Epithelial cell of prostate (primary cell): ENCODE data around the gene PAX5.

ENCODE experiments used
- DNase-seq: peaks from one replicate; pipeline ENCODE4 v3.0.0-alpha.2; 2011; ENCODE audit warnings: low read depth, low spot score
- H3K27ac ChIP-seq: fragments of 450-650 bp; 2 replicates; pipeline ENCODE4 v1.5.1; 2017; ENCODE audit warnings: mild to moderate bottlenecking

The PAX5 gene

GRCh38 chr9:37026113-37026930, 7.7 kb downstream of the PAX5 start:
- no peak for DNase-seq
- no peak overlapping the region for H3K27ac ChIP-seq

DNA sequence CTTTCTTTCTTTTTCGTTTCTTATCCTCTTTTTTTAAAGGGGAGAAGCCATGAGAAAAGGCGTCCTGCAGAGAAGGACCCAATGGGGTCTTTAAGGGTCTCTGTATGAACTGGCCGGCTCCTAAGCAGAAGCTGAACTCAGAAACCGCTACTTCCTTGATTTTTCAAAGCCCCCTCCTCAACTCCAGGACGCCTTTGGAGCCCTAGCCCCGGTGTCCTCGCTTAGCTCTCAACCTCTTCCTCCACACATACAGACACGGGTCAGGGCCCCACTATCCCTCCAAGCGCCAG, 8.3 kb downstream of the PAX5 start:
- H3K27ac ChIP-seq: no peak overlapping the region
- DNase-seq: no peak

DNA sequence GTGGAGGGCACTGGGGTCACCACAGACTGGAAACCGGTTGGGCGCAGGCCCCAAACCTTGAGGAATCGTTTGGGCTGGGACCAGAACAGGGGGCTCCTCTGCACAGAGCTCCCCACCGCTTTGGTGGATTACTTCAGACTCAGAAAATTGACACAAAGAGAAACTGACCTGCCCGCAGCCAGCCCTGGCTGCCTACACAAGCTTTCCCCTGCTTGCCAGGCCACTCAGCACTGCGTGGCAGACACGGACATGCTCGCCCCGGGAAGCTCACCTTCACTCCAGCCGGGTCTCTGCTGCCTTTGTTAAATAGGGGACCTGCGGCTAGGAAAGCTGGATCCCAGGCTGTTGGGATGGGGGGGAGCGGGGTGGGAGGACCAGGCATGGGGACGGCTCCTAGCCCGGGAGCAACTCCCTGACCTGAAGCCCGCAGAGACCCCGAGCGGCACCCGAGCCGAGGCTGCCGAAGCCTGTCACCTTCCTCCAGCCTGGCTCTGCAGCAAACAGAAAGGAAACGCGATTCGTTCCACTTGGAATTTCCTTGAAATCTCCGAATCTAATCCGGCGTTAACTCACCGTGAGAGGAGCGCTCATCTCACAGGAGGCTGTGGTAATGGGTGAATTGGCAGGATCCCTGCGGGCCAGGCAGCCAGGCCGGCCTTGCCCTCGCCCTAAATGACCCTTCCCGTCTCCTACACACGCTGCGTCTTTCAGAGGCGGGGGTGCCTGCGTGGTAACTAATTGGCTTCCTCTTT, 8.8 kb downstream of the PAX5 start:
- no peak overlapping the region for H3K27ac ChIP-seq
- DNase-seq: no peak

- no peak overlapping the region for H3K27ac ChIP-seq
- no peak for DNase-seq
These were observed 16.5 kb downstream of the PAX5 start for GRCh38 chr9:37017546-37017945.

- DNase-seq: no peak
- H3K27ac ChIP-seq: no peak overlapping the region
These were observed 22.5 kb downstream of the PAX5 start for GRCh38 chr9:37011530-37011929.

DNA sequence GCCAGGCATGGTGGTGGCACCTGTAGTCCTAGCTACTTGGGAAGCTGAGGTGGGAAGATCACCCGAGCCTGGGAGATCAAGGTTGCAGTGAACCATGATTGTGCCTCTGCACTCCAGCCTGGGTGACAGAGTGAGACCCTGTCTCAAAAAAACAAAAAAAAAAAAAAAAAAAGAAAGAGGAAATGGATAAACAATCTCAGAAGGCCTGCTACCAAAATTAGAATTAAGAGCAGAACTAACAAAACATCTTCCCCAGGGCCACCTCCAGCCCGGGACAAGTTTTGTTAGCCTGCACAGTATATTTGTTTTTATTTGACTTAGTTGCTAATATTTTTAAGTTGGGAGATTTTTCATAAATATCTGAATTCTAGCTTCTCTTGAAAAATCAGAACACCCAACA, 23.1 kb downstream of the PAX5 start:
- no peak overlapping the region for H3K27ac ChIP-seq
- DNase-seq: no peak

- no peak overlapping the region for H3K27ac ChIP-seq
- no peak for DNase-seq
These were observed 23.9 kb downstream of the PAX5 start for GRCh38 chr9:37010180-37010579.

GRCh38 chr9:37007295-37007694, 26.8 kb downstream of the PAX5 start:
- H3K27ac ChIP-seq: no peak overlapping the region

DNA sequence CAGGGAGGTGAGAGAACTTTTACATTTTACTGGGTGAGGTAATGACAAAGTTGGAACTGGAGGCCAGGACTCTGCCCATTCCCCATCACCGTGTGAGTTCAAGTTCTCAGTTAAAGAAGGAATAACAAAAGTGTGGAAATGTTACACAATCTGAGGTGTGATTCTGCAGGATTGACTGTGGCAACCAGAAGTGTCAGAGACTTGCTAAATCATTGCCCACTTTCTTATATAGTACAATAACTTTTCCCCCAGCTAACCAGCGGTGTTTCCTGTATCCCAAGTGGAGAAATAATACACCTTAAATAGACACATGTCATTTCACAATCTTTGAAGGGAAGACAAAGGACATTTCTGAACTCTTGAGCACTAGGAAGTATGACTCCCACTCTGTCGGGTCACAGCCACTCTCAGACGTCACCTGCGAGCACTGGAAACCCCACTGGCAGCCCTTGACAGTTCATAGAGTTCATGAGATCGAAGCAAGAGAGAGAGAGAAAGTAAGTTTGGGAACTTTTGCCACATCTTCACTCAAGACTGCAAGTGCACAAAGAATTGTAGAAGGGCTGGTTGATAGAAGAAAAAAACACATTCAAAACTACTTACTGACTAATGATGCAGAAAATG, 28.4 kb downstream of the PAX5 start:
- no peak overlapping the region for H3K27ac ChIP-seq
- DNase-seq: no peak

More at GRCh38 chr9:37007295-37007694, 26.8 kb downstream of the PAX5 start:
- no peak for DNase-seq

GRCh38 chr9:37004424-37004935, 29.6 kb downstream of the PAX5 start:
- no peak for DNase-seq
- H3K27ac ChIP-seq: no peak overlapping the region

GRCh38 chr9:37002413-37003217, 31.5 kb downstream of the PAX5 start:
- no peak for DNase-seq
- no peak overlapping the region for H3K27ac ChIP-seq

GRCh38 chr9:37002036-37002412, 32.0 kb downstream of the PAX5 start:
- no peak for DNase-seq
- no peak overlapping the region for H3K27ac ChIP-seq

- no peak overlapping the region for H3K27ac ChIP-seq
These were observed 32.6 kb downstream of the PAX5 start for GRCh38 chr9:37001459-37001858.

DNA sequence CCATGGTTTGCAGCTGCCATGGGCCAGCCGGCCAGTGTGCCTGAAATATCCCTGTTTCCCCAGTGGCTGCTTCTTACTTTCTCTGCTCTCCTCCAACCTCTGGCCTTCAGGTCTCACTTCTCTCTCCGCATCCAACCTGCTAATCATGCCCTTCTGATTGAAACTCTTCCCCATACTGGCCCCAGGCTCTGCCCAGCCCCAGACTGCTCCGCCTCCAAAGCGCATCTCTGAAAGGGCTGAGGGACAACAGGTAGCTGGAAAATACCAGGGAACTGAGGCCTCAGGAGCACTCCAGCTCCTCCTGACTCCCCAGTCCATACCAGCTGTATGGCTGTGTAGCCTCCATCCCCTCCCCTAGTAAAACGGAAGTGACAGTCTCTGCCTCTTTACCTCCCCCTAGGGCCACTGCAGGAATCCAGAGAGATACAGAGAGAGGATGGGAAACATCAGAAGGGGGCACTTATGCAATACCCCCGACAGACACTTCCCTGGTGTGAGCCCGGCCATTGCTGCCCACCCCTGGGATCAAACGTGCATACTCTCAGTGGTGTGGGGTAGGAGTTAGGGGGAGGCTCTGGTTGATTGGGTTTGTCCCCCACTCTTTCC, 34.2 kb downstream of the PAX5 start:
- no peak overlapping the region for H3K27ac ChIP-seq
- no peak for DNase-seq

More at GRCh38 chr9:37001459-37001858, 32.6 kb downstream of the PAX5 start:
- DNase-seq: no peak

GRCh38 chr9:36997414-36997813, 36.7 kb downstream of the PAX5 start:
- H3K27ac ChIP-seq: no peak overlapping the region
- no peak for DNase-seq

GRCh38 chr9:36996706-36997086, 37.4 kb downstream of the PAX5 start:
- no peak overlapping the region for H3K27ac ChIP-seq
- no peak for DNase-seq

- DNase-seq: no peak
- H3K27ac ChIP-seq: no peak overlapping the region
These were observed 38.0 kb downstream of the PAX5 start for GRCh38 chr9:36995927-36996705.

- H3K27ac ChIP-seq: no peak overlapping the region
- no peak for DNase-seq
These were observed 39.9 kb downstream of the PAX5 start for GRCh38 chr9:36993933-36994764.
